Gastrocnemius medialis (tissue), 4 donors: ENCODE measurements around the gene MAML3.

ENCODE experiments used
- CTCF ChIP-seq, 5 experiments: fragments of 450-650 bp in 3 of 5; fragments of 200-600 bp in 2 of 5; sonication (generic) in 2 of 5; IDR thresholded peaks in 4 of 5; conservative IDR thresholded peaks in 1 of 5; 1 replicate in 4 of 5; 2 replicates in 1 of 5; pipeline ENCODE4 v1.5.1; 2016 to 2019; ENCODE audit warnings: antibody characterized with exemption in 5 of 5, mild to moderate bottlenecking in 3 of 5, moderate library complexity in 3 of 5
- POLR2A ChIP-seq, 2 donors: fragments of 450-650 bp; IDR thresholded peaks; one replicate each; pipeline ENCODE4 v1.6.1; 2017; ENCODE audit warnings: antibody characterized with exemption in 2 of 2, mild to moderate bottlenecking in 2 of 2, moderate library complexity in 2 of 2

- TF ChIP-seq POLR2A (IDR thresholded peaks at IDR 0.05): no peak
- no peak for TF ChIP-seq CTCF (IDR thresholded peaks at IDR 0.05 in 4 of 5, conservative IDR thresholded peaks at IDR 0.05 in 1 of 5)
These were observed 383.6 kb downstream of the MAML3 start for GRCh38 chr4:139770361-139770760.
